ENCODE data around the gene ELAVL4.

Gene ELAVL4

DNA sequence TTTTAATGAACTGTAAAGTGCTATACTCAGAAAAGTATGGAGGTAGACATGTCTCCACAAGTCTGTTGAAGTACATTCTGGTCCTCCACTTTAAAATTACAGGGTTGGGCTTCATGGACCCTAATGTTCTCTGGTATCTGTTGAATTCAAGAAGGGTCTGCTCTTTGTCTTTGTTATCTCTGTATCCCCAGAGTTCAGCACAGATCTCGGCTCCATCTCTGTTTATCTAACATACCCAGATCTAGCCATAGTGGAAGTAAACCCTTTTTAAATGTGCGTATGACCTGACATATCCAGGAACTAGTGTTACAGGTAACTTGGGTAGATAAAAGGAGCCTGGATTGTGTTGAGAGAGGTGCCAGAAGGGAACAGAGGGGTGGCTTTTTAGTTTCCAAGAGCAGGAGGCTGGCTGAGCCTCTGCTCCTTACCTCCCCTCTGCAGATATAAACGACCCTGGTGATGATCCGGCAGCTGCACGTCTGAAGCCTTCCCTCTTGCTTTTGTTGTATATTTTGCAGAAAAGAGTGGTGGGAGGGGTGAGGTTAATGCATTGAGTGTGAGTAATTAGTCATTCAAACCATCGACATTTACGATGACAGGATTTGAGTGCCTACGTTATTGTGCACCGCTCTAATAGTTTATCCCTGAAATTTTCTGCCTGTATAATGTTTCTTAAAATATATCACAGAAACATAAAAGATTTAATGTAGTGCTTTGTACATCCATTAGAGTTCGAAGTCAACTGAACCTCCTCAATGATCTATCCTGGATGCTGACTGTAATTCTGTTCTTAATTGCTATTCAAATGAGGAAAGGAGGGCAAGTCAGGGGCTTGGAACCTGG lies 30.8 kb downstream of the ELAVL4 start:
- no peak for DNase-seq (ENCODE audit: low read depth)
- H3K4me3 ChIP-seq (ENCODE audit: low read length): no peak overlapping the region
- TF ChIP-seq, protein P1, sequence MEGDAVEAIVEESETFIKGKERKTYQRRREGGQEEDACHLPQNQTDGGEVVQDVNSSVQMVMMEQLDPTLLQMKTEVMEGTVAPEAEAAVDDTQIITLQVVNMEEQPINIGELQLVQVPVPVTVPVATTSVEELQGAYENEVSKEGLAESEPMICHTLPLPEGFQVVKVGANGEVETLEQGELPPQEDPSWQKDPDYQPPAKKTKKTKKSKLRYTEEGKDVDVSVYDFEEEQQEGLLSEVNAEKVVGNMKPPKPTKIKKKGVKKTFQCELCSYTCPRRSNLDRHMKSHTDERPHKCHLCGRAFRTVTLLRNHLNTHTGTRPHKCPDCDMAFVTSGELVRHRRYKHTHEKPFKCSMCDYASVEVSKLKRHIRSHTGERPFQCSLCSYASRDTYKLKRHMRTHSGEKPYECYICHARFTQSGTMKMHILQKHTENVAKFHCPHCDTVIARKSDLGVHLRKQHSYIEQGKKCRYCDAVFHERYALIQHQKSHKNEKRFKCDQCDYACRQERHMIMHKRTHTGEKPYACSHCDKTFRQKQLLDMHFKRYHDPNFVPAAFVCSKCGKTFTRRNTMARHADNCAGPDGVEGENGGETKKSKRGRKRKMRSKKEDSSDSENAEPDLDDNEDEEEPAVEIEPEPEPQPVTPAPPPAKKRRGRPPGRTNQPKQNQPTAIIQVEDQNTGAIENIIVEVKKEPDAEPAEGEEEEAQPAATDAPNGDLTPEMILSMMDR (conservative IDR thresholded peaks at IDR 0.05; ENCODE audit: low read length): no peak

DNA sequence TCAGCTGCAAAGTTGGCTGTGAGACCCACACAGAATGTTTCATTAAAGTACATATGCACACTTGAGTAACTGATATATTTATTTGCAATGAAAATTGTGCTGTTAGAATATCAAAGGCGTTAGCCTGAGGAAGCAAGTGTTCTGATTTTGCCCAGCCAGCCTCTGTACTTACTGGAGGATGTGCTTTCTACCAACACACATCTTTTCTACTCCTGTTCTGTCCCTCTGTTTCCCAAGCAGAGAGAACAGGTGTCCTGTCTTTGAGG lies 31.4 kb downstream of the ELAVL4 start:
- DNase-seq (ENCODE audit: low read depth): no peak
- no peak overlapping the region for H3K4me3 ChIP-seq (ENCODE audit: low read length)
- TF ChIP-seq, protein P1 (conservative IDR thresholded peaks at IDR 0.05; ENCODE audit: low read length): no peak

DNA sequence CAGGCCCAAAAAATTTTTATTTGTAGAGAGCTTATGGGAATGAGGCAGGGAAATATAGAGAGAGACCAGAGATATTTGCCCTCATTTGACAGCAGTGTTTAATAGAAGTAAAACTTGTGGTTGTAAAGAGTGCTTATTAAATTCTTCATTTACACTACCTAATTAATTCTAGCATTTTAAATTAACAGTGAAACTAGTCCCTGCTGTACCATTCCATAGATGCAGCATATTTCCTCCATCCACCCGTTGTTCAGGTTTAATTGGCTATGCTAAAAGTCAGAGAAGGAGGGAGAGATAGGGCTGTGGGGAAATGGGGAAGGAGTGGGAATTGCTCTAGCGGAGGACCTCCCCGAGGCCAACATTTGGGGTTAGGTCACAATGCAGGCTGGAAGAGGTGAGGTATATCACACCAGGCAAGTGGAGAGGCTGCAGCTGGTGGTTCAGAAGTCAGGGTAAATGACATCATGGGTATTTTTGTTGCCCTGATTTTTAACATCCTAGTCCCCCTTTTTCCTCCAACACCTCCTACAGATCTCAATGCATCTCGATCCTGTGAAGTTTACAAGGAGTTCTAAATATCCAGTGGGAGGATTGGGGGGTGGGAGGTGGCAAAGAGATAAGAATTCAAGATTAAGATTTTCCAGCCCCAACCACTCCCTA lies 38.6 kb downstream of the ELAVL4 start:
- H3K4me3 ChIP-seq (ENCODE audit: low read length): no peak overlapping the region
- DNase-seq (ENCODE audit: low read depth): no peak
- TF ChIP-seq, protein P1 (conservative IDR thresholded peaks at IDR 0.05; ENCODE audit: low read length): no peak

DNA sequence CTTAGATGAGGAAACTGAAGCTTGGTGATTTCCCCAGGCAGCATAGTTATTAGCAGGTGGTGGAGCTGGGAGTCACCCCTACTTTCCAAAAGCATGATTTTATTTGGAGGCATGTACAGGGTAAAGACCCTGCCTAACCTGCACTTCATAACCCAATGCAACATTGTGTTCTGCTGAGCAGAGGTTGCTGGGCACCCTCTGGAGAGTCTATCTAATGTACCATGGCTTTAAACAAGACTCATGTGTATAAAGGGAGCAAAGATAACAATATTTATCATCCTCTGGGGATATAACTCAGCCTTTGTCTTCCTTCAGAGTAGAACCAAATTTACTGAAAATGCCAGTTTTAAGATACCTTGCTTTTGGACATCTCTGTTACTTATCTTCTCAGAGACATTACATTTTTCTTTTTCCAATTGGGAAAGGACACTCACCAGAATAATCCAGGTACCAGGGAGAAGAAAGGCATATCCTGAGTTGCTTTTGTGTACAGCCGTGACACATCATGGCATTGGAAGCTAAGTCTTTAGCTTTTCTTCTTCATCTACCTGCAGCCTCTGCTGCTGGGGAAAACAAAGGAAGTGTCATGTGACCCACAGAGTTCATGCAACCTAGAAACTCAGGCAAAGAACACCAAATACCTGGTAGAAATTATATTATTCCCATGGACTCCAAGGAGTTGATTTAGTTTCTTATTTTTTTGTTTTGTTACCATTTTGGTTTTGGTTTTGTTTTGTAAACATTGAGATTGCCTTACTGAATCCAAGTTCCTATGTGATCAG lies 39.6 kb downstream of the ELAVL4 start:
- H3K4me3 ChIP-seq (ENCODE audit: low read length): no peak overlapping the region
- DNase-seq (ENCODE audit: low read depth): no peak

DNA sequence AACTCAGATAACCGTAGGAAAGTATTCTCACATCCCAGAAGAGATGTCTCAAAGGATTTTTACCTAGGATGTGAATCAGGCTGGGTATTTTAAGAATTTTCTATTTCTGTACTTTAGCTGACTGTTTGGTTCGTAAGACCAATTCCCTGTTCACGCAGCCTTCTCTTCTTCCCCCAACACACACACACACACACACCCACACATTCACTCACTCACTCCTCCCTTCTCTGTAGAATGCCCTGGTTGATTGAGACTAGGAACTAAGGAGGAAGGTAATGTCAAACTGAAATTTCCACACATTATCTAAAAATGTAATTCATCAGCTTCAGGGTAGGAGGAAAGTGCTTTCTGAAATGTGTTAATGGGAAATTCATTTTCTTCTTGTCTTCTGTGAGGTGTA lies 43.5 kb downstream of the ELAVL4 start:
- TF ChIP-seq, protein P1 (conservative IDR thresholded peaks at IDR 0.05; ENCODE audit: low read length): no peak
- DNase-seq (ENCODE audit: low read depth): no peak

More for the DNA sequence above, 39.6 kb downstream of the ELAVL4 start:
- TF ChIP-seq, protein P1 (conservative IDR thresholded peaks at IDR 0.05; ENCODE audit: low read length): no peak

DNA sequence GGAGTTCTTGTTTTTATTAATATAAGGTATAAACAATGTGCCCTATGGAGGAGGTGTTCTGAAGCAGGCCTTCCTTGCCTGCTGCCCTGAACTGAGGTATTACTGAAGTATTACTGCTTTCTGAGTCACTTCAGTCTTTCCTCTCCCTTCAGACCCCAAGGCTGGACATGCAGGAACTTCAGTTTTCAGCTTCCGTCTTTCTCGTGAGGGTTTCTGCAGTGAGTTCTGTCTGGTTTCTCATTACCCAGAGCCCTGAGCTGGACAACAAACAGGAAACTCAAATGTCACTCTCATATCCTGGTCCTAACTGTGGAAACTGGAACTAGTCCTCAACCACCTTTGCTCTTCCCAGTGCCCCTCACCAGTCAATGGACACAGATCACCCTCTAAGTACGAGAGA lies 46.8 kb downstream of the ELAVL4 start:
- no peak for DNase-seq (ENCODE audit: low read depth)
- TF ChIP-seq, protein P1 (conservative IDR thresholded peaks at IDR 0.05; ENCODE audit: low read length): no peak
- no peak overlapping the region for H3K4me3 ChIP-seq (ENCODE audit: low read length)

More for the DNA sequence above, 43.5 kb downstream of the ELAVL4 start:
- H3K4me3 ChIP-seq (ENCODE audit: low read length): no peak overlapping the region
